Smooth muscle cell of the brain vasculature (primary cell): ENCODE results near the gene ZKSCAN7.
"Not testable (repeated sequence)": the region's sequence is repeated elsewhere in the genome, so short reads cannot be mapped to it uniquely, and the experiment has no call there.

Source experiments
- DNase-seq: peaks from one replicate; pipeline ENCODE4 v3.0.0-alpha.2; 2012; ENCODE audit warnings: low read depth, low spot score

Gene ZKSCAN7

GRCh38 chr3:44577354-44577952 is 22.5 kb downstream of the ZKSCAN7 start:
- DNase-seq, result not testable (repeated sequence)

- DNase-seq, result not testable (repeated sequence)
These were observed 23.3 kb downstream of the ZKSCAN7 start for GRCh38 chr3:44578316-44578715.

- DNase-seq, result not testable (repeated sequence)
These were observed 24.0 kb downstream of the ZKSCAN7 start for GRCh38 chr3:44578924-44579515.

GRCh38 chr3:44579749-44580148 is 24.8 kb downstream of the ZKSCAN7 start:
- not testable (repeated sequence) for DNase-seq

GRCh38 chr3:44580971-44581370 is 26.0 kb downstream of the ZKSCAN7 start:
- not testable (repeated sequence) for DNase-seq

GRCh38 chr3:44584646-44585501 is 29.9 kb downstream of the ZKSCAN7 start, which contains the start of gene ZNF660:
TSS of gene ZNF660 (plus strand) at chr3:44584964. CDS start at chr3:44594194, 9,230 bp downstream.
- peak; percentile 49 for DNase-seq

GRCh38 chr3:44596621-44597020 is 41.6 kb downstream of the ZKSCAN7 start:
- no peak for DNase-seq

GRCh38 chr3:44601749-44602148 is 46.8 kb downstream of the ZKSCAN7 start:
- DNase-seq, result no peak

- DNase-seq, result no peak
These were observed 57.7 kb downstream of the ZKSCAN7 start for GRCh38 chr3:44612678-44613077.
